ENCODE measurements around the gene NAALADL2. TPM values are rescaled to one million over a fixed set of nuclear protein-coding genes. Genes with fewer than 3 reads are reported as not detected.

Gene NAALADL2
- total RNA-seq, 1 experiment from 2014 or later = 1.6 TPM

- Mint-ChIP-seq H3K9me3 (no peaks in the 10 kb centered on the region), H3K4me1 (no peaks in the 10 kb centered on the region), H3K36me3 (ENCODE audit: insufficient read depth in 1 of 3, low read depth in 3 of 3) (no peaks in the 10 kb centered on the region), H3K4me3 (no peak overlapping the region), H3K27me3 (ENCODE audit: low read depth) (no peaks in the 10 kb centered on the region), H3K27ac (no peak overlapping the region)
- no peak for DNase-seq
- H3K79me1 ChIP-seq (ENCODE audit: insufficient read depth, low read depth, low read length, poor library complexity, severe bottlenecking) = no peaks in the 10 kb centered on the region
- no peaks in the 10 kb centered on the region for H3K9me3 ChIP-seq (ENCODE audit: control insufficient read depth, low read depth, low read length)
- H3K23ac ChIP-seq (ENCODE audit: insufficient read length, low read depth, low read length) = no peak overlapping the region
- no peak overlapping the region for H2BK12ac ChIP-seq (ENCODE audit: insufficient read length, low read depth, low read length)
- no peak overlapping the region for H2BK5ac ChIP-seq (ENCODE audit: insufficient read length, low read length)
- H2BK120ac ChIP-seq (ENCODE audit: low read depth, low read length, poor library complexity, severe bottlenecking) = no peak overlapping the region
- no peak overlapping the region for H3K18ac ChIP-seq (ENCODE audit: insufficient read length, low read depth, low read length)
- no peak overlapping the region for H3K56ac ChIP-seq (ENCODE audit: insufficient read length, low read depth, low read length)
- H3K9ac ChIP-seq (ENCODE audit: extremely low read depth, insufficient read length, low read length) = no peak overlapping the region
- H3K79me2 ChIP-seq (ENCODE audit: insufficient read depth, low read length) = no peaks in the 10 kb centered on the region
- no peaks in the 10 kb centered on the region for H3K27me3 ChIP-seq (ENCODE audit: insufficient read depth, low read length)
- H2BK15ac ChIP-seq (ENCODE audit: low read depth, low read length) = no peak overlapping the region
- no peak overlapping the region for H2BK20ac ChIP-seq (ENCODE audit: low read depth, low read length, poor library complexity, severe bottlenecking)
- no peak overlapping the region for H4K8ac ChIP-seq (replicated peaks; ENCODE audit: insufficient read length, low read depth, low read length)
- TF ChIP-seq CTCF (conservative IDR thresholded peaks at IDR 0.05) = no peak
- no peak overlapping the region for H2AFZ ChIP-seq (ENCODE audit: low read length)
- no peak overlapping the region for H4K5ac ChIP-seq (ENCODE audit: insufficient read length, low read depth, low read length)
- H3K4me1 ChIP-seq (ENCODE audit: insufficient read depth, low read length) = no peaks in the 10 kb centered on the region
- H3K23me2 ChIP-seq (ENCODE audit: insufficient read length, low read depth, low read length, poor library complexity, severe bottlenecking) = no peaks in the 10 kb centered on the region
- no CpG with 5 or more reads among the region's 2 CpGs for WGBS (ENCODE audit: extremely low coverage, insufficient read length, low lambda C conversion rate)
- no peak overlapping the region for H2AK5ac ChIP-seq (ENCODE audit: insufficient read length, low read length)
- no peak overlapping the region for H3K14ac ChIP-seq (ENCODE audit: insufficient read depth, low read length)
- no peak overlapping the region for H3K27ac ChIP-seq (ENCODE audit: insufficient read length, low read depth, low read length)
- no peak overlapping the region for H4K91ac ChIP-seq (ENCODE audit: insufficient read length, low read depth, low read length)
- no peak overlapping the region for H3K4me2 ChIP-seq (ENCODE audit: insufficient read depth, insufficient read length, low read length)
- H3K4ac ChIP-seq (ENCODE audit: low read depth, low read length) = no peak overlapping the region
- H4K20me1 ChIP-seq (ENCODE audit: control insufficient read depth, insufficient read depth, insufficient read length) = no peaks in the 10 kb centered on the region
- no peak overlapping the region for H3T11ph ChIP-seq (ENCODE audit: low read length)
These were observed 144.5 kb downstream of the NAALADL2 start for GRCh38 chr3:175003590-175003989.

Measured in H9 (cell line).